ENCODE data around the gene DGKD.

- TF ChIP-seq PPARA (CRISPR knock-in tag; IDR thresholded peaks at IDR 0.05; ENCODE audit: borderline replicate concordance): no peak
- no peak for TF ChIP-seq CSDC2 (CRISPR knock-in tag; IDR thresholded peaks at IDR 0.05)
- no peak for TF ChIP-seq GLIS3 (CRISPR knock-in tag; IDR thresholded peaks at IDR 0.05)
- no peak for TF ChIP-seq ZFP3 (CRISPR knock-in tag; IDR thresholded peaks at IDR 0.05)
- no peak for TF ChIP-seq PATZ1 (CRISPR knock-in tag; IDR thresholded peaks at IDR 0.05; ENCODE audit: borderline replicate concordance)
- no peak for TF ChIP-seq ISL1 (CRISPR knock-in tag; IDR thresholded peaks at IDR 0.05)
Observed at GRCh38 chr2:233436691-233437438, 82.6 kb downstream of the DGKD start.

Measured in SK-N-SH treated with all-trans-retinoic acid at 6 μM for 48 hours (cell line).